ENCODE results near the gene AFF3.

Gene AFF3

GRCh38 chr2:100031604-100032003 is 110.8 kb downstream of the AFF3 start:
- Histone ChIP-seq H3K9ac (ENCODE audit: low read length) (no peak overlapping the region), H2AFZ (ENCODE audit: insufficient read depth, low read length, poor library complexity) (no peak overlapping the region), H3K4me2 (ENCODE audit: low read length) (no peak overlapping the region), H3K36me3 (ENCODE audit: control insufficient read depth in 1 of 2, insufficient read depth in 2 of 2, low read length in 2 of 2) (no peaks in the 10 kb centered on the region), H3K79me1 (ENCODE audit: low read length) (no peaks in the 10 kb centered on the region), H3K14ac (ENCODE audit: low read length) (no peak overlapping the region), H2BK5ac (ENCODE audit: low read depth, low read length, poor library complexity) (no peak overlapping the region), H3K4me1 (ENCODE audit: control insufficient read depth in 1 of 2, insufficient read depth in 2 of 2, low read length in 2 of 2) (no peaks in the 10 kb centered on the region), H3K23ac (ENCODE audit: low read length) (no peak overlapping the region), H3K18ac (ENCODE audit: low read length) (no peak overlapping the region), H3K27me3 (ENCODE audit: insufficient read depth, low read length) (no peaks in the 10 kb centered on the region), H2BK12ac (ENCODE audit: low read length) (no peak overlapping the region), H2AK5ac (ENCODE audit: low read length) (no peak overlapping the region), H3K4me3 (ENCODE audit: low read depth, low read length) (no peak overlapping the region), H4K12ac (ENCODE audit: low read depth, low read length) (no peak overlapping the region), H3K79me2 (ENCODE audit: control insufficient read depth, insufficient read depth, low read length, poor library complexity) (no peaks in the 10 kb centered on the region), H3K4ac (ENCODE audit: low read depth, low read length) (no peak overlapping the region), H3K9me3 (ENCODE audit: insufficient read depth, low read depth, low read length) (no peaks in the 10 kb centered on the region), H3K27ac (ENCODE audit: low read depth, low read length) (no peak overlapping the region), H4K8ac (ENCODE audit: low read depth, low read length) (no peak overlapping the region), H4K91ac (ENCODE audit: low read depth, low read length) (no peak overlapping the region), H2BK120ac (ENCODE audit: insufficient read depth, low read length, poor library complexity) (no peak overlapping the region)
- no CpG with 5 or more reads among the region's 2 CpGs for WGBS (ENCODE audit: extremely low coverage, insufficient coverage, insufficient read length)
- DNase-seq = no peak

GRCh38 chr2:100029460-100029859 is 112.9 kb downstream of the AFF3 start:
- no peak overlapping the region for H4K8ac ChIP-seq (ENCODE audit: low read depth, low read length)
- WGBS (ENCODE audit: extremely low coverage, insufficient coverage, insufficient read length) = no CpG with 5 or more reads among the region's 6 CpGs
- no peak overlapping the region for H3K23ac ChIP-seq (ENCODE audit: low read length)
- H4K12ac ChIP-seq (ENCODE audit: low read depth, low read length) = no peak overlapping the region
- no peak for DNase-seq
- no peak overlapping the region for H2BK5ac ChIP-seq (ENCODE audit: low read depth, low read length, poor library complexity)
- H2AK5ac ChIP-seq (ENCODE audit: low read length) = no peak overlapping the region
- no peaks in the 10 kb centered on the region for H3K79me2 ChIP-seq (ENCODE audit: control insufficient read depth, insufficient read depth, low read length, poor library complexity)
- no peak overlapping the region for H3K4me3 ChIP-seq (ENCODE audit: low read depth, low read length)
- no peaks in the 10 kb centered on the region for H3K4me1 ChIP-seq (ENCODE audit: control insufficient read depth in 1 of 2, insufficient read depth in 2 of 2, low read length in 2 of 2)
- H2AFZ ChIP-seq (ENCODE audit: insufficient read depth, low read length, poor library complexity) = no peak overlapping the region
- no peak overlapping the region for H3K4me2 ChIP-seq (ENCODE audit: low read length)
- no peaks in the 10 kb centered on the region for H3K79me1 ChIP-seq (ENCODE audit: low read length)
- no peak overlapping the region for H3K14ac ChIP-seq (ENCODE audit: low read length)
- H3K27me3 ChIP-seq (ENCODE audit: insufficient read depth, low read length) = no peaks in the 10 kb centered on the region
- no peak overlapping the region for H4K91ac ChIP-seq (ENCODE audit: low read depth, low read length)
- no peaks in the 10 kb centered on the region for H3K36me3 ChIP-seq (ENCODE audit: control insufficient read depth in 1 of 2, insufficient read depth in 2 of 2, low read length in 2 of 2)
- H3K4ac ChIP-seq (ENCODE audit: low read depth, low read length) = no peak overlapping the region
- no peak overlapping the region for H3K18ac ChIP-seq (ENCODE audit: low read length)
- no peak overlapping the region for H3K9ac ChIP-seq (ENCODE audit: low read length)
- H3K27ac ChIP-seq (ENCODE audit: low read depth, low read length) = no peak overlapping the region
- H2BK120ac ChIP-seq (ENCODE audit: insufficient read depth, low read length, poor library complexity) = no peak overlapping the region
- H2BK12ac ChIP-seq (ENCODE audit: low read length) = no peak overlapping the region
- no peaks in the 10 kb centered on the region for H3K9me3 ChIP-seq (ENCODE audit: insufficient read depth, low read depth, low read length)

GRCh38 chr2:100021791-100022340 is 120.5 kb downstream of the AFF3 start:
- Histone ChIP-seq H4K12ac (ENCODE audit: low read depth, low read length) (no peak overlapping the region), H3K36me3 (ENCODE audit: control insufficient read depth in 1 of 2, insufficient read depth in 2 of 2, low read length in 2 of 2) (no peaks in the 10 kb centered on the region), H3K79me1 (ENCODE audit: low read length) (no peaks in the 10 kb centered on the region), H3K4me2 (ENCODE audit: low read length) (no peak overlapping the region), H2AK5ac (ENCODE audit: low read length) (no peak overlapping the region), H3K18ac (ENCODE audit: low read length) (no peak overlapping the region), H3K4me1 (ENCODE audit: control insufficient read depth in 1 of 2, insufficient read depth in 2 of 2, low read length in 2 of 2) (no peaks in the 10 kb centered on the region), H3K4me3 (ENCODE audit: low read depth, low read length) (no peak overlapping the region), H3K27me3 (ENCODE audit: insufficient read depth, low read length) (no peaks in the 10 kb centered on the region), H2BK5ac (ENCODE audit: low read depth, low read length, poor library complexity) (no peak overlapping the region), H4K8ac (ENCODE audit: low read depth, low read length) (no peak overlapping the region), H3K27ac (ENCODE audit: low read depth, low read length) (no peak overlapping the region), H3K14ac (ENCODE audit: low read length) (no peak overlapping the region), H3K79me2 (ENCODE audit: control insufficient read depth, insufficient read depth, low read length, poor library complexity) (no peaks in the 10 kb centered on the region), H3K23ac (ENCODE audit: low read length) (no peak overlapping the region), H2BK12ac (ENCODE audit: low read length) (no peak overlapping the region), H3K4ac (ENCODE audit: low read depth, low read length) (no peak overlapping the region), H3K9ac (ENCODE audit: low read length) (no peak overlapping the region), H4K91ac (ENCODE audit: low read depth, low read length) (no peak overlapping the region), H2BK120ac (ENCODE audit: insufficient read depth, low read length, poor library complexity) (no peak overlapping the region), H3K9me3 (ENCODE audit: insufficient read depth, low read depth, low read length) (peaks cover under 1% of the 10 kb centered on the region), H2AFZ (ENCODE audit: insufficient read depth, low read length, poor library complexity) (no peak overlapping the region)
- no peak for DNase-seq
- no CpG with 5 or more reads among the region's 3 CpGs for WGBS (ENCODE audit: extremely low coverage, insufficient coverage, insufficient read length)

GRCh38 chr2:100019499-100019898 is 122.9 kb downstream of the AFF3 start:
- WGBS (ENCODE audit: extremely low coverage, insufficient coverage, insufficient read length) = no CpG with 5 or more reads among the region's 6 CpGs
- H3K27me3 ChIP-seq (ENCODE audit: insufficient read depth, low read length) = no peaks in the 10 kb centered on the region
- no peak for DNase-seq

More at GRCh38 chr2:100019499-100019898, 122.9 kb downstream of the AFF3 start:
- Histone ChIP-seq H3K4me1 (ENCODE audit: control insufficient read depth in 1 of 2, insufficient read depth in 2 of 2, low read length in 2 of 2) (no peaks in the 10 kb centered on the region), H4K91ac (ENCODE audit: low read depth, low read length) (no peak overlapping the region), H3K23ac (ENCODE audit: low read length) (no peak overlapping the region), H3K79me1 (ENCODE audit: low read length) (peaks cover 1% of the 10 kb centered on the region), H4K8ac (ENCODE audit: low read depth, low read length) (no peak overlapping the region), H3K4me3 (ENCODE audit: low read depth, low read length) (no peak overlapping the region), H3K4ac (ENCODE audit: low read depth, low read length) (no peak overlapping the region), H2BK12ac (ENCODE audit: low read length) (no peak overlapping the region), H2AFZ (ENCODE audit: insufficient read depth, low read length, poor library complexity) (no peak overlapping the region), H3K27ac (ENCODE audit: low read depth, low read length) (no peak overlapping the region), H3K18ac (ENCODE audit: low read length) (no peak overlapping the region), H3K4me2 (ENCODE audit: low read length) (no peak overlapping the region), H3K9me3 (ENCODE audit: insufficient read depth, low read depth, low read length) (peaks cover 13% of the 10 kb centered on the region), H2BK120ac (ENCODE audit: insufficient read depth, low read length, poor library complexity) (no peak overlapping the region), H2BK5ac (ENCODE audit: low read depth, low read length, poor library complexity) (no peak overlapping the region), H3K36me3 (ENCODE audit: control insufficient read depth in 1 of 2, insufficient read depth in 2 of 2, low read length in 2 of 2) (no peaks in the 10 kb centered on the region), H3K79me2 (ENCODE audit: control insufficient read depth, insufficient read depth, low read length, poor library complexity) (no peaks in the 10 kb centered on the region), H4K12ac (ENCODE audit: low read depth, low read length) (no peak overlapping the region), H2AK5ac (ENCODE audit: low read length) (no peak overlapping the region), H3K14ac (ENCODE audit: low read length) (no peak overlapping the region), H3K9ac (ENCODE audit: low read length) (no peak overlapping the region)
